Testis (tissue), 2 donors: ENCODE data around the gene DYNLT5.

ENCODE experiments used
- POLR2A ChIP-seq: fragments of 450-650 bp; IDR thresholded peaks from one replicate; pipeline ENCODE4 v1.6.1; 2017; ENCODE audit warnings: antibody characterized with exemption, mild to moderate bottlenecking, moderate library complexity
- TF ChIP-seq, protein P1 (sequence below), 3 experiments: fragments of 450-650 bp in 2 of 3; fragments of 200-600 bp in 1 of 3; sonication (generic) in 1 of 3; IDR thresholded peaks; one replicate each; pipeline ENCODE4 v1.5.1; 2016 to 2019; ENCODE audit warnings: antibody characterized with exemption in 3 of 3, mild to moderate bottlenecking in 2 of 3, moderate library complexity in 1 of 3

- TF ChIP-seq, protein P1, sequence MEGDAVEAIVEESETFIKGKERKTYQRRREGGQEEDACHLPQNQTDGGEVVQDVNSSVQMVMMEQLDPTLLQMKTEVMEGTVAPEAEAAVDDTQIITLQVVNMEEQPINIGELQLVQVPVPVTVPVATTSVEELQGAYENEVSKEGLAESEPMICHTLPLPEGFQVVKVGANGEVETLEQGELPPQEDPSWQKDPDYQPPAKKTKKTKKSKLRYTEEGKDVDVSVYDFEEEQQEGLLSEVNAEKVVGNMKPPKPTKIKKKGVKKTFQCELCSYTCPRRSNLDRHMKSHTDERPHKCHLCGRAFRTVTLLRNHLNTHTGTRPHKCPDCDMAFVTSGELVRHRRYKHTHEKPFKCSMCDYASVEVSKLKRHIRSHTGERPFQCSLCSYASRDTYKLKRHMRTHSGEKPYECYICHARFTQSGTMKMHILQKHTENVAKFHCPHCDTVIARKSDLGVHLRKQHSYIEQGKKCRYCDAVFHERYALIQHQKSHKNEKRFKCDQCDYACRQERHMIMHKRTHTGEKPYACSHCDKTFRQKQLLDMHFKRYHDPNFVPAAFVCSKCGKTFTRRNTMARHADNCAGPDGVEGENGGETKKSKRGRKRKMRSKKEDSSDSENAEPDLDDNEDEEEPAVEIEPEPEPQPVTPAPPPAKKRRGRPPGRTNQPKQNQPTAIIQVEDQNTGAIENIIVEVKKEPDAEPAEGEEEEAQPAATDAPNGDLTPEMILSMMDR (IDR thresholded peaks at IDR 0.05) = no peak
- TF ChIP-seq POLR2A = no peak
Measured at GRCh38 chr1:66809736-66810326, 57.6 kb downstream of the DYNLT5 start.
